OCI-LY3 (cell line): Measurements from ENCODE around the gene FGD3.

ENCODE experiments used
- H2AFZ ChIP-seq: fragments of 200-600, 300-600 bp; shearing (Covaris generic); 2 replicates; pipeline ENCODE4 v1.6.0; 2014; ENCODE audit warnings: antibody characterized with exemption, low read depth, low read length
- H3K27ac ChIP-seq: fragments of 200-600, 300-600 bp; sonication (generic); 2 replicates; pipeline ENCODE4 v1.5.1; 2014; ENCODE audit warnings: mild to moderate bottlenecking, low read length, moderate library complexity, mixed read lengths
- H3K27me3 ChIP-seq: fragments of 200-600, 300-600 bp; sonication (generic); 2 replicates; pipeline ENCODE4 v1.6.1; 2014; ENCODE audit warnings: low read depth, low read length, mixed read lengths
- H3K36me3 ChIP-seq: fragments of 200-600, 300-600 bp; sonication (generic); replicated peaks from 2 replicates; pipeline ENCODE3; 2014; ENCODE audit warnings: low read depth, low read length, mixed read lengths
- H3K4me1 ChIP-seq: fragments of 300-600, 200-600 bp; sonication (generic); 2 replicates; pipeline ENCODE4 v1.6.1; 2014; ENCODE audit warnings: low read length, mixed read lengths
- H3K4me2 ChIP-seq: fragments of 200-600, 300-600 bp; sonication (generic); 2 replicates; pipeline ENCODE4 v1.6.1; 2014; ENCODE audit warnings: low read length, mixed read lengths
- H3K4me3 ChIP-seq: fragments of 300-600, 200-600 bp; sonication (generic); 2 replicates; pipeline ENCODE4 v1.5.1; 2014; ENCODE audit warnings: antibody characterized with exemption, mild to moderate bottlenecking, low read length, moderate library complexity
- H3K79me2 ChIP-seq: fragments of 300-600, 200-600 bp; shearing (Covaris generic); 2 replicates; pipeline ENCODE4 v1.6.1; 2014; ENCODE audit warnings: mild to moderate bottlenecking, low read length, mixed read lengths
- H3K9ac ChIP-seq: fragments of 300-600, 200-600 bp; shearing (Covaris generic); 2 replicates; pipeline ENCODE4 v1.6.0; 2014; ENCODE audit warnings: mild to moderate bottlenecking, low read length, moderate library complexity
- H3K9me3 ChIP-seq: fragments of 200-600, 300-600 bp; shearing (Covaris generic); 2 replicates; pipeline ENCODE4 v1.6.1; 2014; ENCODE audit warnings: low read length, mixed read lengths; ENCODE audit not compliant: insufficient read depth
- H4K20me1 ChIP-seq: fragments of 200-600, 300-600 bp; sonication (generic); 2 replicates; pipeline ENCODE4 v1.6.1; 2016; ENCODE audit warnings: low read length, mixed read lengths; ENCODE audit not compliant: insufficient read depth
- EZH2phosphoT487 ChIP-seq: fragments of 200-600 bp; shearing (Covaris generic); IDR thresholded peaks from 2 replicates; pipeline ENCODE4 v1.6.1; 2018; ENCODE audit warnings: antibody characterized with exemption, mixed run types, low read depth
- TF ChIP-seq, protein P1 (sequence below): fragments of 200-600, 300-600 bp; sonication (generic); IDR thresholded peaks from 2 replicates; pipeline ENCODE4 v1.5.1; 2014; ENCODE audit warnings: antibody characterized with exemption, low read length, low read depth

The FGD3 gene

DNA sequence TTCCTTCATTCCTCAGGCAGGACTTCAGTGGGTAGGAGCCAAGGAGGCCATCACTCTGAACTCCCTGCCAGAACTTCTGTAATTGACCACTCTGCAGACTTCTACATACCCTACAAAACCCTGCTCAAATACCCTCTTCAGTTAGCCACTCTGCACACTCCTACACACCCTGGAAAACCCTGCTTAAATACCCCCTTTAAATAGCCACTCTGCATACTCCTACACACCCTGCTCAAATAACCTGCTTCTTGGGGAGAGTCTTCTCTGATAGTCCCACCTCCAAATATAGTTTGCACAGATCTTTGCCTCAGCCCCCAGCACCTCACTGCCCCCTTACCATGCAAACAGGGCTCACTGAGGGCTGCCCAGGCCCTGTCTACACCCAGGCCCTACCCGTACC, 130.0 kb downstream of the FGD3 start:
- H2AFZ ChIP-seq, result no peak overlapping the region
- H3K4me2 ChIP-seq, result no peak overlapping the region
- no peak overlapping the region for H3K9ac ChIP-seq
- no peaks in the 10 kb centered on the region for H3K36me3 ChIP-seq
- H3K27me3 ChIP-seq, result no peaks in the 10 kb centered on the region
- TF ChIP-seq, protein P1, sequence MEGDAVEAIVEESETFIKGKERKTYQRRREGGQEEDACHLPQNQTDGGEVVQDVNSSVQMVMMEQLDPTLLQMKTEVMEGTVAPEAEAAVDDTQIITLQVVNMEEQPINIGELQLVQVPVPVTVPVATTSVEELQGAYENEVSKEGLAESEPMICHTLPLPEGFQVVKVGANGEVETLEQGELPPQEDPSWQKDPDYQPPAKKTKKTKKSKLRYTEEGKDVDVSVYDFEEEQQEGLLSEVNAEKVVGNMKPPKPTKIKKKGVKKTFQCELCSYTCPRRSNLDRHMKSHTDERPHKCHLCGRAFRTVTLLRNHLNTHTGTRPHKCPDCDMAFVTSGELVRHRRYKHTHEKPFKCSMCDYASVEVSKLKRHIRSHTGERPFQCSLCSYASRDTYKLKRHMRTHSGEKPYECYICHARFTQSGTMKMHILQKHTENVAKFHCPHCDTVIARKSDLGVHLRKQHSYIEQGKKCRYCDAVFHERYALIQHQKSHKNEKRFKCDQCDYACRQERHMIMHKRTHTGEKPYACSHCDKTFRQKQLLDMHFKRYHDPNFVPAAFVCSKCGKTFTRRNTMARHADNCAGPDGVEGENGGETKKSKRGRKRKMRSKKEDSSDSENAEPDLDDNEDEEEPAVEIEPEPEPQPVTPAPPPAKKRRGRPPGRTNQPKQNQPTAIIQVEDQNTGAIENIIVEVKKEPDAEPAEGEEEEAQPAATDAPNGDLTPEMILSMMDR, result no peak
- no peak for TF ChIP-seq EZH2phosphoT487
- H3K4me1 ChIP-seq, result no peaks in the 10 kb centered on the region
- no peaks in the 10 kb centered on the region for H3K79me2 ChIP-seq
- no peak overlapping the region for H3K4me3 ChIP-seq
- no peaks in the 10 kb centered on the region for H4K20me1 ChIP-seq
- no peak overlapping the region for H3K27ac ChIP-seq
- no peaks in the 10 kb centered on the region for H3K9me3 ChIP-seq

DNA sequence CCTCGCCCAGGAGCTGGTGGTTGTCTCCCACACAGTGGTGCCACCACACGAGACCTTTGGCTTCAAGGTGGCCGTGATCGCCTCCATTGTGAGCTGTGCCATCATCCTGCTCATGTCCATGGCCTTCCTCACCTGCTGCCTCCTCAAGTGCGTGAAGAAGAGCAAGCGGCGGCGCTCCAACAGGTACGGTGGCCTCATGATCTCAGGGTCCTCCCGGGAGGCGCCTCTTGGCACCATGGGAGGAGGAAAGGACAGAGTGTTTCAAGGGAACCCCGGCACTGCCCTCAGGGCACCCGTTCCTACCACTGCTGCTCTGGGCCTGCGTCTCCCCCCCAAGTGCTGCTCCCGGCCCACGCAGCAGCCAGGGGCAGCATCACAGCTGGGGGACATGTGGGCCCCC, 130.5 kb downstream of the FGD3 start:
- Histone ChIP-seq H3K79me2 (no peaks in the 10 kb centered on the region), H3K27me3 (no peaks in the 10 kb centered on the region), H3K4me2 (no peak overlapping the region), H3K27ac (no peak overlapping the region), H3K9me3 (no peaks in the 10 kb centered on the region), H3K4me3 (no peak overlapping the region), H4K20me1 (no peaks in the 10 kb centered on the region), H3K36me3 (no peaks in the 10 kb centered on the region), H2AFZ (no peak overlapping the region), H3K4me1 (no peaks in the 10 kb centered on the region), H3K9ac (no peak overlapping the region)
- TF ChIP-seq, protein P1, result no peak
- TF ChIP-seq EZH2phosphoT487, result no peak

- Histone ChIP-seq H4K20me1 (no peaks in the 10 kb centered on the region), H2AFZ (no peak overlapping the region), H3K4me3 (no peak overlapping the region), H3K27ac (no peak overlapping the region), H3K4me2 (no peak overlapping the region), H3K4me1 (no peaks in the 10 kb centered on the region), H3K9me3 (no peaks in the 10 kb centered on the region), H3K9ac (no peak overlapping the region), H3K79me2 (no peaks in the 10 kb centered on the region), H3K36me3 (no peaks in the 10 kb centered on the region), H3K27me3 (no peaks in the 10 kb centered on the region)
- no peak for TF ChIP-seq EZH2phosphoT487
- TF ChIP-seq, protein P1, result no peak
Observed at GRCh38 chr9:93079371-93079770, 132.0 kb downstream of the FGD3 start.

- Histone ChIP-seq H4K20me1 (no peaks in the 10 kb centered on the region), H3K79me2 (no peaks in the 10 kb centered on the region), H3K36me3 (peaks cover 4% of the 10 kb centered on the region), H3K4me2 (no peak overlapping the region), H3K4me3 (no peak overlapping the region), H3K27ac (no peak overlapping the region), H3K4me1 (no peaks in the 10 kb centered on the region), H2AFZ (no peak overlapping the region), H3K9ac (no peak overlapping the region), H3K27me3 (no peaks in the 10 kb centered on the region), H3K9me3 (no peaks in the 10 kb centered on the region)
- no peak for TF ChIP-seq EZH2phosphoT487
- TF ChIP-seq, protein P1, result no peak
Observed at GRCh38 chr9:93080406-93080805, 133.1 kb downstream of the FGD3 start.
